Brain microvascular endothelial cell (primary cell): ENCODE results near the gene ARCN1.
"Not testable (repeated sequence)": the region's sequence is repeated elsewhere in the genome, so short reads cannot be mapped to it uniquely, and the experiment has no call there.

Source experiments
- DNase-seq: peaks from one replicate; pipeline ENCODE4 v3.0.0-alpha.2; 2020
- H3K27ac ChIP-seq: fragments of 250-450 bp; sonication (Bioruptor Pico); 2 replicates; pipeline ENCODE4 v1.5.1; 2020; ENCODE audit warnings: mild to moderate bottlenecking, moderate library complexity
- H3K27me3 ChIP-seq: fragments of 250-450 bp; sonication (Bioruptor Pico); replicated peaks from 2 replicates; pipeline ENCODE4 v1.5.1; 2020; ENCODE audit warnings: mild to moderate bottlenecking
- H3K36me3 ChIP-seq: fragments of 250-450 bp; sonication (Bioruptor Pico); replicated peaks from 2 replicates; pipeline ENCODE4 v1.5.1; 2020; ENCODE audit warnings: mild to moderate bottlenecking
- H3K4me3 ChIP-seq: 2 replicates; pipeline ENCODE4 v1.5.1; 2011; ENCODE audit warnings: low read depth, mild to moderate bottlenecking, control low read depth, low read length, moderate library complexity
- CTCF ChIP-seq: IDR thresholded peaks from 2 replicates; pipeline ENCODE4 v1.5.1; 2011; ENCODE audit warnings: low read depth, mild to moderate bottlenecking, moderate library complexity, low read length, control low read depth, inconsistent platforms; ENCODE audit errors: missing control alignments
- in situ Hi-C: cut with HindIII; loops from 2 replicates; pipeline ENCODE4 v1.10.0; 2017; ENCODE audit warnings: low sequenced_read_pairs, low pct_ligation_motif_present

Gene ARCN1

DNA sequence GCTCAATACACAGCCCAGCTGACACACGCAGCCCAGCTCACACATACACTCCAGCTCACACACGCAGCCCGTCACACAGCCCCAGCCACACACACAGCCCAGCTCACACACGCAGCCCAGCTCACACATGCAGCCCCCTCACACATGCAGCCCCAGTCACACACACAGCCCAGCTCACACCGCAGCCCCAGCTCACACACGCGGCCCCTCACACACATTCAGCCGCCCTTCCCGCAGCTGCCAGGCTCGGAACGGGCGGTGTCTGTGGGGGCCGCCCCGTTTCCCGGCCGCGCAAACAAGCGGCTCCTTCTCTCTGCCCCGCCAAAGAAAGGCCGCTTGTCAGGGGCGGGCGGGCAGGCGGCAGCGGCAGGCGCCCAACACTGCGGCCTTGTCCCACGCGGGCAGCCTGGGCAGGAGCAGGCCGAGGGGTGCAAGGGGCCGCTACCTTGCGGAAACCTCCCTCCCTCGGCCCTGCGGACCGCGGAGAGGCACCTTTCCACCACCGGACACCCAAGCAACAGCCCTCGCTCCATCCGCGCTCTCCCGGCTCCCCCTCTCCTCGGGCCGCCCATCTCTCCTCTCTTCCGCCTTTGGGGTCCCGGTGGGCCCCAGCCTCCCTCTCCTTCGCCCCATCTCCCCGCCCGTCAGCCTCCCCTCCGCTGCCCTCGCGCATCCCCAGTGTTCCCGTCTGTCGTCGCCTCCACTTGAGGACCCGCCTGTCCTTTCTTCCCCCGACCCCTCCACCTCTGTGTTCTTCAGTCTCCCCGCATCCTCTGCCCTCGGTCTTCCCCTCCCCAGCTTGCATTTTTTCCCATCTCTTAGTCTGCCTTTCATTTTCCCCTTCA, 37.4 kb downstream of the ARCN1 start:
- DNase-seq = no peak

GRCh38 chr11:118610225-118610772, 38.1 kb downstream of the ARCN1 start:
- Histone ChIP-seq H3K36me3 (peaks cover 9% of the 10 kb centered on the region), H3K4me3 (peak overlapping the region; percentile 85), H3K27ac (peak overlapping the region; percentile 10), H3K27me3 (no peaks in the 10 kb centered on the region)
- no peak for DNase-seq
- in situ Hi-C loops = no loop called here
- no peak for TF ChIP-seq CTCF

More for the DNA sequence above, 37.4 kb downstream of the ARCN1 start:
- H3K4me3 ChIP-seq = peak overlapping the region; percentile 85
- H3K27ac ChIP-seq = peak overlapping the region; percentile 89
- TF ChIP-seq CTCF = no peak
- in situ Hi-C loops = no loop called here
- peaks cover 4% of the 10 kb centered on the region for H3K36me3 ChIP-seq
- no peaks in the 10 kb centered on the region for H3K27me3 ChIP-seq

GRCh38 chr11:118610773-118611432, 38.7 kb downstream of the ARCN1 start:
- Histone ChIP-seq H3K36me3 (peaks cover 13% of the 10 kb centered on the region), H3K27ac (peak overlapping the region; percentile 14), H3K4me3 (peak overlapping the region; percentile 85), H3K27me3 (no peaks in the 10 kb centered on the region)
- DNase-seq = peak; percentile 61
- TF ChIP-seq CTCF = peak; percentile 83
- in situ Hi-C loops = no loop called here

DNA sequence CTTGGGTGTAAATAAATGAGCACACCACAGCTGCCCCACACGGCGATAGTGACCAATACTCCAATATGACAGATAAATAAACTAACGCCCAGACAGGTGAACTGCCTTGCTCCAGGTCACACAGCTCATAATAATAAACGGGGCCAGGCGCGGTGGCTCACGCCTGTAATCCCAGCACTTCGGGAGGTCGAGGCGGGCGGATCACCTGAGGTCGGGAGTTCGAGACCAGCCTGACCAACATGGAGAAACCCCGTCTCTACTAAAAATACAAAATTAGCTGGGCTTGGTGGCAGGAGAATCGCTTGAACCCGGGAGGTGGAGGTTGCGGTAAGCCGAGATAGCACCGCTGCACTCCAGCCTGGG, 39.2 kb downstream of the ARCN1 start:
- H3K27ac ChIP-seq = peak overlapping the region; percentile 14
- peaks cover 19% of the 10 kb centered on the region for H3K36me3 ChIP-seq
- peak overlapping the region; percentile 85 for H3K4me3 ChIP-seq
- DNase-seq, in situ Hi-C loops, H3K27me3 ChIP-seq: not testable (repeated sequence)

DNA sequence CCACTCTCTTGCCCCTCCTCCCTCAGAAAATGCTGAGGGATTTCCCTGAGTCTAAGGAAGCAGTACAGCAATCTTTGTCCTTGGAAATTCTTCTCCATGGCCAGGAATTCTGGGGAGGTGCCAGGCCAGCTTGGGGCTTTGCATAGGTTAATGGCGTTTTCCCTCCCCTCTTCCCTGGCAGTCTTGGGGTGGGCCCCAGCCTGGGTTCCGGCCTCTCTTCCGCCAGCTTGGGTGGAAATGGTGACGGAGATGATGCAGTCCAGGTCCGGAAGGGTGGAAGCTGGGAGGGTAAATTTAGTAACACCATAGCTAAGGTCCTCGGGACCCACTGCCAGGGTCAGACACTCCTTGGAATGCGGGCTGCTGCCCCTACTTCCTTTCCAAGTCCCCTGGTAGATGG, 40.2 kb downstream of the ARCN1 start:
- TF ChIP-seq CTCF = no peak
- H3K36me3 ChIP-seq = peaks cover 26% of the 10 kb centered on the region
- H3K4me3 ChIP-seq = peak overlapping the region; percentile 5
- no peak overlapping the region for H3K27ac ChIP-seq
- H3K27me3 ChIP-seq = no peaks in the 10 kb centered on the region
- no peak for DNase-seq
- in situ Hi-C loops = no loop called here

- no peak for TF ChIP-seq CTCF
- Histone ChIP-seq H3K4me3 (no peak overlapping the region), H3K27ac (no peak overlapping the region), H3K36me3 (peaks cover 31% of the 10 kb centered on the region), H3K27me3 (no peaks in the 10 kb centered on the region)
- DNase-seq = no peak
- in situ Hi-C loops = no loop called here
Measured at GRCh38 chr11:118614511-118614910, 42.3 kb downstream of the ARCN1 start.
